Sciatic nerve (tissue), 2 donors: ENCODE data around the gene GARS1. TPM values are rescaled to one million over a fixed set of nuclear protein-coding genes. Genes with fewer than 3 reads are reported as not detected.

Source experiments
- ATAC-seq: fragments of 200-7000 bp; cut with Tn5 transposase; one replicate; pipeline ENCODE4 v1.9.1; 2020; ENCODE audit warnings: mild to moderate bottlenecking, moderate library complexity
- DNase-seq: peaks from one replicate; pipeline ENCODE4 v3.0.0-alpha.2; 2020; ENCODE audit warnings: low spot score
- intact Hi-C: fragments of 100-400 bp; cut with DNase I; formaldehyde crosslinking; loops from one replicate; pipeline ENCODE4 v1.14.2; 2022
- total RNA-seq: library from RNA; stranded (reverse); fragmentation: NEBNext Ultra II Directional; extraction: Animal tissue kit (Norgen Biotek cat#: 25700); gene quantifications from one replicate; pipeline ENCODE4 v1.2.1, GENCODE V29; 2021
- donor health status: DM: no; HTN: no; CAD: no.
- donor health status: DM: no; HTN: no; CAD: no.

The GARS1 gene
- total RNA-seq, 1 donor from 2014 or later, result 51.4 TPM

DNA sequence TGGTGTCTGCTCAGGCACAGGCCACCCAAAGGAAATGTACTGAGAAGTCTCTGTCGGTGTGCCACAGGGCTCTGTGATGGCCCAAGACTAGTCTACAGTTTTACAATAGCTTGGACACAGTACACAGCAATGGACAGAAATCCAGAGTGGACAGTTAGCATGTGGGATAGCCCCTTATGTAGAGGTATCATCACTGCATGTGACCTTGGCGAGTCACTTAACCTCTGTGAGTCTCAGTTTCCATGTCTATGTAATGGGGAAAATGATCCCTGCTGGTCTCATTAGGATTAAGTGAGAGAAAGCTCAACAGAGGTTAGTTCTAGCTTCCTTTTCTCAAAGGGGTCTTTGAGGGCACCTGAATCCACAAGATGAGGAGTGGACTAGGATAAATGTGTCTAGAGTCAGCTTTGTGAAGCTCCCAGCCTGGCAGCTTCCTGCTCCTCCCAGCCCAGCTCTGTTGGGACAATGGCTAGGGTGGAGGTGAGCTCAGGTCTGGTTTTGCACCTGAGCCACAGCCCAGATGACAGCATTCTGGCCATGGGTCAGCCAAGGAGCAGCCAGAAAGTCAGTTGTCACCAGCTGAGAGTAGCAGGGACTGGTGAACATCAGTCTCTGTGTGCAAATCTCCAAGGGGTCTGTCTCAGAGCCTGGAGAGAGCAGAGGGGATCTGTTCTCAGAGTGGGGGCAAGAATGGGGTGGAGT, 69.7 kb downstream of the GARS1 start:
- ATAC-seq, result no peak
- DNase-seq, result no peak
- intact Hi-C loops, result no loop called here

DNA sequence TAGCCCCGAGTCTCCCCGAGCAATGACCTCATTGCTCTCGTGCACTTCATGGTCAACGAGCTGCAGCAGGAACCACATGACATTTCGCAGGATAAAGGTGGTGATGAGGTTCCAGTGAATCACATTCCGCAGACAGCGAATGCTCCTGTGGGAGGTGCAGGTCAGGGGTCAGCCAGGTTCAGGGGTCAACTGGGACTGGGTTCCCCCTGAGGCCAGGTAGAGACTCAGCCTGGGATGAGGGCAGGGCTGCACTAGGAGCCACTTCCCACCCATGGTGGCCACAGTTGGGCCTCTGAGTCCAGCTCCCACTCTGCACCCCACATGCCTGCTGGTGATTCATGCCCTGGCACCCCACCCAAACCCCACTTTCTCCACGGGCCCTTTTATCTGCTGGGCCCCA, 70.4 kb downstream of the GARS1 start:
- no peak for DNase-seq
- intact Hi-C loops, result no loop called here
- no peak for ATAC-seq

GRCh38 chr7:30665449-30665848, 70.8 kb downstream of the GARS1 start:
- ATAC-seq (no peak), DNase-seq (no peak)
- intact Hi-C loops, result no loop called here

DNA sequence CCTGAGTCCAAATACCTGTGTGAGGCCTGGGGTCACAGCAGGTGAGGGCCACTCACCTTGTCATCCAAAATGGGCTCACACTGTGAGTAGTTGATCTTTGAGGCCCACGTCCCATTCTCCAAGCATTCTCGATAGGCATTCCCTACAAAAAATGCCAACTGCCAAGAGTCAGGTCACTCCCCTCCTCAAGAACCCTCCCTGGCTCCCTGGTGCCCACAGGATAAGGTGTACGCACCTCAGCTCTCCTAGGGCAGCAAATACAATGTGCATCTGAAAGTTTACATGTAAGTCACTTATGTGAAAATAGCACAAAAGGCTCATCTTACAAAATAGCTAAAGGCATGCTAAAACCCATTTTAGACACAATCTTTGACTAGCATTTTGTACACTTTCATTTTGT, 72.5 kb downstream of the GARS1 start:
- DNase-seq, result no peak
- intact Hi-C loops, result no loop called here
- no peak for ATAC-seq

GRCh38 chr7:30668102-30668501, 73.4 kb downstream of the GARS1 start:
- intact Hi-C loops, result no loop called here

DNA sequence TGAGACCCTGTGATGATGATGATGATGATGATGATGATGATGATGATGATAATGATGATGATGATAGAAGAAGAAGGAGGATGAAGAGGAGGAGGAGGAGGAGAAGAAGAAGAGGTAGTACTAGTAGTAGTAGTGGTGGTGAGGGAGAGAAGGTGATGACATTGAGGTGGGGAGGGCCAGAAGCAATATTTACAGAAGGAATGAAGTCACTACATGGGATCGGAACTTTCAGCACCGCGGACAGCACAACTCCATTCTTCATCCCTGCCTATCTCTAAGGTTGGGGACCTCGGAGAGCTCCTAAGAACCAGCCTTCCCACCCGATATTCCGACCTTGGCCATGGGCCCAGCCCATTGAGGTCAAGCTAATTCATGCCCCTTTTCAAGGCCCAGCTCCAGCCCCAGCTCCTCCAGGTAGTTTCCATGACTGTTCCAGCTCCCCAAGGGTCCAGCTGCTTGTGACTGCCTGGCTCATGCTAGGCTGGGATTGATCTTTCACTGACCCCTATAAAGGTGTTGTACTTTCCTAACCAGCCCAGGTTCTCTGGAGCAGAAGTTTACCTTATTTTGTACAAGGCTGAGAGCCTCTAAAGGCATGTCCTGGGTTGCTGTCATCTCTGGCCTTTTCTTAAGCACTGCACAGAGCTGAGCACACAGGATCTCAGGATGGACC, 77.3 kb downstream of the GARS1 start:
- ATAC-seq (peak; percentile 29), DNase-seq (no peak)
- intact Hi-C loops, result no loop called here

More at GRCh38 chr7:30668102-30668501, 73.4 kb downstream of the GARS1 start:
- DNase-seq, result no peak
- ATAC-seq, result no peak

GRCh38 chr7:30674420-30674819, 79.7 kb downstream of the GARS1 start:
- DNase-seq, result no peak
- no peak for ATAC-seq
- intact Hi-C loops, result no loop called here

DNA sequence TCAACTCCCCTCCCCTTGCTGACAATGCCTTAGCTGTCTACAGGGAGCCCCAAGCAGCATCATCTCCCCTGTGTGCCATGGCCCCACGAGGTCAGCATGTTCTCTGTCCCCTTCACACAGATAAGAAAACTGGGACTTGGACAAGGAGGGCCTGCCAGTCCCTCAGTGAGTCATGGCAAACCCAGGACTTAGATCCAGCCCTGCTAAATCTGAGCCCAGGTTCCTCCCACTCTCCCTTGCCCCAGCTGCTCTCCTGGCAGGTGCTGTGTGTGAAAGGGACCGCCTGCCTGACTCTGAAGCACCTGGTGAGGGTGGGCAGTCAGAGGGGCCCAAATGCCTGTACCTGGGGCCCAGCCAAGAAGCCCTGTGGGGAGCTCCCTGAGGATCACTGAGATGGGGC, 80.2 kb downstream of the GARS1 start:
- no peak for ATAC-seq
- no peak for DNase-seq
- intact Hi-C loops, result no loop called here

- DNase-seq (no peak), ATAC-seq (no peak)
- intact Hi-C loops, result no loop called here
These were observed 84.1 kb downstream of the GARS1 start for GRCh38 chr7:30678805-30679204.

DNA sequence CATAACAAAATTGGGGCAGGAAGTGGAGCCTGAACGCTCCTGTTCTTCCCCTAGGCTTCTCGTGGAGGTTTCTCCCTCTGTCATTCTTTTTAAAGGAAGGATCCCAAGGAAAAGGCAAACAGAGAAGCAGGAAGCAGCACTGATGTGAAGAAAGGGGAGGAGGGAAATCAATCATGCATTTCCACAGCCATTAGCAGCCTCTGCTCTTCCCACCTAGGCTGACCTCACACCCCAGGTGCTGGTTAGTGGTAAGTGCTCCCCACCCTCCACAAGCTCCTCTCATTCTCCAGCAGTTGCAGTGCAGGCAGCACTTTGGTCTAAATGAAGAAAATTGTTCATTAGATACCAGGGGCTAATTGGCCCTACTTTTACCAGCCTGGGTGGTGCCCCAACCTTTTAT, 85.0 kb downstream of the GARS1 start:
- DNase-seq, result no peak
- ATAC-seq, result no peak
- intact Hi-C loops, result no loop called here

DNA sequence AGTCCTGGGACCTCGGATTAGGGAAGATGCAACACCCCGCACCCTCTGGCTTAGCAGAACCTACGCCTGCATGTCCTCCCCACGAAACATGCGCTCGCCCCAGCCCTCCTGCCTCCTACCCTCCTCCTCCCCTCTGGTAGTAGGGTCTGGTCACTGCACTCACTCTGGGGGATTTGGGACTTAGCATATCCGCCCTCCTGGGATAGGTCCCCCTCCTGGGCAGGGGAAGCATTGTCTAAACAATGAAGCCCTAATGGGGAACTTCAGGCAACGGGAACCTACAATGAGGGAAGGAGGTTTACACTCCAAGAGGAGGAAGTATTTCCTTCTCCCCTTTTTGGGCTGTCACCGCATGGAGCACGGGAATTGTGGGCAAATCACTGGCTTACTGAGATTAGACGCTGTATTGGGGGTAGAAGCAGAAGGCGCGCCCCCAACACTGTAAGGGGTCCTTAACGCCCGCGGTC, 86.7 kb downstream of the GARS1 start:
- ATAC-seq, result no peak
- no peak for DNase-seq
- intact Hi-C loops, result no loop called here

DNA sequence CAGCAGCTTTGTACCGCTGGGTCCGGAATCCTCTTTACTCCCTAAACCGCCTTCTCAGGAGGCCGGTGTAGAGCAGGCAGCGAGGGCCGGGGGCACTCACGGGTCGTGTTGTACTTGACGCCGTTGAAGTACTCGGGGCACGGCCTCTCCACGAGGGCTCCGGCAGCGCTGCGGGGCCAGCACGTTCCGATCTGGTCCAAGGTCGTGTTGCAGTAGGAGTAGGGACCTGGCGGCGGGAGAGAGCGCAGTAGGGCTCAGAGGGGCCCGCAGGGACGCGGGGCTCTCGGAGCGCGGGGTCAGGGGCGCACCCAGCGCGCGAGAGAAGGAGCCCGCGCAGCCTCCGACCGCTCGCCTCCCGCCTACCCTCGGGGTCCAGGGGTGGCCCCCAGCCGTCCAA, 87.1 kb downstream of the GARS1 start:
- intact Hi-C loops, result no loop called here
- ATAC-seq (peak; percentile 17), DNase-seq (no peak)

DNA sequence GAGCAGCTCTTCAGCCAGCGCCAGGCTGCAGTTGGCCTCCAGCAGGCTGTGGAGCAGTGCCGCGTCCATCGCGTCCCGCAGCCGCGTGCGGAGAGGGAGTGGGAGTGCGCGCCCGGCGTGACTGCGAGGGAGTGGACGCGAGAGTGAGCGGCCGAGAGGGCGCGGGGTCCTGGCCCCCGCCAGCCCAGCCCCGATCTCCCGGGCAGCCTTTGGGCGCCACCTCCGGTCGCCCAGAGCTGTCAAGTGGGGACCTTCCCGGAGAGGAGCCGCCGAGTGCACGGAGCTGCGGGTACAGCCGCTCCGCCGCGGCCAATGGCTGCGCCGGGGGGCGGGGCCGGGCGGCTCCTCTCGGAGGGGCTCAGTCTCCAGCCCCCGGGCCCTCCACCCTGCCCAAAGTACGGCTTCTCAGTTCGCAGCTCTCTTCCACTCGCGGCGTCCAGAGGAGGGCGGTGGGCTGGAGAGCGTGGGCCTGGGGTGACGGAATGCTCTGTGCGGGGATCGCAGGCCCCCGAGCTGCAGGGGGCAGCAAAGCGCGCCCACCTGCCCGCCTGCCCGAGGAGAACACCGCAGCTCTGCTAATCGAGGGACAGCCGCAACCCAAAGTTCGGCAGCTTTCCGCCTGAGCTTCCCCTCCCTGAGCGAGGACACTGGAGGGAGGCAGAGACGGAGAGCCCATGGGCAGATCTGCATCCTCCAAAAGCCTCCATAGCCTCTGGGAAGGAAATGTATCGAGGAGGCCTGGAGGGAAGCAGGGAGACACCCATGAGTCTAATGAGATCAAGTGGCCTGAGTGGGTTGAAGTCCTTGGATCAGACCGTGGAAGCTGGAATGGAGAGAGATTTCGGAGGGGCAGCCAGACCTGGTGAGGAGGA, 87.8 kb downstream of the GARS1 start, which contains the start of gene CRHR2:
TSS of gene CRHR2 (minus strand) at position 245 of the 872 bp plus-strand sequence. CDS start at position 69, 176 bp downstream.
- DNase-seq (no peak), ATAC-seq (peak; percentile 60)
- intact Hi-C loops, result no loop called here

DNA sequence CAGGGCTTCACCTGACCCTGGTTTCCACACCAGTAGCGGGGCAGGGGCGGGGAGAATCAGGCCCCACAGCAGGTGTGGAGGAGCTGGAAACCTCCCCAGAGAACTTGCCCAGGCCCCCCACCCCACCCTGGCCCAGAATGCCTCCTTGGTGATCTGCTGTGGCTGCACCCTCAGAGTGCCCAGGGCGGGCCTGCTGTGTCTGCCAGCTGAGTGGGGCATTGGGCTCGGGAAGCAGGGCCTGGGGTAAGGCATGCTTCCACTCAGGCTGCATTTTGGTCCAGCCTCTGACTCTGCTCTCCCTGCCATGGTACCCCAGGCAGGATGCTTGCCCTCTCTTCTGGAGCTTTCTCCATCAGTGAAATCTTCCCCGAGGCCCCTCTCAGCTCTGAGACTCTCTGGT, 88.6 kb downstream of the GARS1 start:
- ATAC-seq (no peak), DNase-seq (no peak)
- intact Hi-C loops, result no loop called here

Other genes with a start within 250 kb of the GARS1 start
- gene NOD1, start 116.1 kb upstream of the GARS1 start, total RNA-seq, result 33.0 TPM
- gene GGCT, start 90.0 kb upstream of the GARS1 start, total RNA-seq, result 21.4 TPM
- gene CRHR2, start 87.6 kb downstream of the GARS1 start, total RNA-seq, result 1.1 TPM
- 131 TPM for gene INMT, start 157.3 kb downstream of the GARS1 start, total RNA-seq
- gene MINDY4, start 176.5 kb downstream of the GARS1 start, total RNA-seq, result 15.6 TPM